CD4-positive, alpha-beta T cell treated with Interleukin-17A for 1 hour (primary cell): ENCODE results near the gene FRMD8.

Experiments
- DNase-seq: peaks from one replicate; pipeline ENCODE4 v3.0.0-alpha.2; 2020

The FRMD8 gene

GRCh38 chr11:65386307-65387140 is at the start of gene FRMD8:
Gene FRMD8, plus strand, starts transcription at chr11:65386637. Its CDS starts 400 bp downstream, at chr11:65387037.
- peak; percentile 91 for DNase-seq

- no peak for DNase-seq
These were observed 47.8 kb upstream of the FRMD8 start for GRCh38 chr11:65338676-65339075.

GRCh38 chr11:65340226-65340625 is 46.2 kb upstream of the FRMD8 start:
- no peak for DNase-seq

DNA sequence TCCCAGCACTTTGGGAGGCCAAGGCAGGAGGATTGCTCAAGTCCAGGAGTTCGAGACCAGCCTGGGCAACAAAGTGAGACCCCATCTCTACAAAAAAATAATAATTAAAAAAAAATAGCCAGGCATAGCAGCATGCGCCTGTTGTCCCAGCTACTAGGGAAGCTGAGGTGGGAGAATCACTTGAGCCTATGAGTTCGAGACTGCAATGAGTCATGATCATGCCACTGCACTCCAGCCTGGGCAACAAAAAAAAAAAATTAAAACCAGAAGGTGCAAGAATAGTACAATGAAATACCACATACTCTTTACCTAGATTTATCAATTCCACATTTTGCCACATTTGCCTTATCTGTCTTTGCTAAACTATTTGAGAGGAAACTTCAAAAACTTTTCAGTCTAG is 44.6 kb upstream of the FRMD8 start:
- no peak for DNase-seq

DNA sequence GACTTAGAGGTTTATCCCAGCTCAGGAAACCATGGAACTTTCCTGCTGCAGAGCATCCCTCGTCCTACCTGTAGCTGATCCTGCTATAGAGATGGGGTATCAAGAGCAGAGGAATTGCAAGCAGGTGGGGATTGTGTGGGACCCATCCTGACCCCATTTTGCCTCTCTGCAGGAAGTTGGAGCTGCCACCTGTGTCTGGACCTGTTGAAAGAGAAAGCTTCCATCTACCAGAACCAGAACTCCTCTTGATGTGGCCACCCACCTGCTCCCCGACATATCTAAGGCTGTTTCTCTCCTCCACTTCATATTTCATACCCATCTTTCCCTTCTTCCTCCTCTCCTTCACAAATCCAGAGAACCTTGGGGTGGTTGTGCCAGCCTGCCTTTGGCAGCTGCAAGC is 34.9 kb upstream of the FRMD8 start:
- no peak for DNase-seq

- no peak for DNase-seq
These were observed 33.7 kb upstream of the FRMD8 start for GRCh38 chr11:65352783-65353182.

- no peak for DNase-seq
These were observed 33.1 kb upstream of the FRMD8 start for GRCh38 chr11:65353376-65353775.

DNA sequence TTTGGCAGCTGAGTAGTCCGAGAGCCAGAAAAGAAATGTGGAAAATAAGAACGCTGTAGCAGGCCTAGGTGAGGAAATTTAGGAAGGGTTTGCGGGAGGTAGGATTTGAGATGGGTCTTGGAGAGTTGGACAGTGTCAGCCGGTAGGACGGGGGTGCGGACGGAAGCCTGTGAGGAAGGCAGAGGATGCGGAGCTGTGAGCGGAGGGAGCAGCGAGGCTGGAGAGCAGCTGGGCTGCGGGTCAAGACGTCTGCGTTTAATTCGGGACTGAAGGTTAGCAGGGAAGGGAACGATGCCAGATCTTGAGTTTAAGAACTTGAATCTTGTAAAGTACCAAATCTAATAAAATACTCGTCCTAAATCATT is 32.6 kb upstream of the FRMD8 start:
- DNase-seq, result no peak

- peak; percentile 98 for DNase-seq
These were observed 32.0 kb upstream of the FRMD8 start, which contains the start of gene TIGD3 for GRCh38 chr11:65354265-65355012. Gene TIGD3, plus strand, starts transcription at chr11:65354751. Its CDS starts 1,058 bp downstream, at chr11:65355809.

DNA sequence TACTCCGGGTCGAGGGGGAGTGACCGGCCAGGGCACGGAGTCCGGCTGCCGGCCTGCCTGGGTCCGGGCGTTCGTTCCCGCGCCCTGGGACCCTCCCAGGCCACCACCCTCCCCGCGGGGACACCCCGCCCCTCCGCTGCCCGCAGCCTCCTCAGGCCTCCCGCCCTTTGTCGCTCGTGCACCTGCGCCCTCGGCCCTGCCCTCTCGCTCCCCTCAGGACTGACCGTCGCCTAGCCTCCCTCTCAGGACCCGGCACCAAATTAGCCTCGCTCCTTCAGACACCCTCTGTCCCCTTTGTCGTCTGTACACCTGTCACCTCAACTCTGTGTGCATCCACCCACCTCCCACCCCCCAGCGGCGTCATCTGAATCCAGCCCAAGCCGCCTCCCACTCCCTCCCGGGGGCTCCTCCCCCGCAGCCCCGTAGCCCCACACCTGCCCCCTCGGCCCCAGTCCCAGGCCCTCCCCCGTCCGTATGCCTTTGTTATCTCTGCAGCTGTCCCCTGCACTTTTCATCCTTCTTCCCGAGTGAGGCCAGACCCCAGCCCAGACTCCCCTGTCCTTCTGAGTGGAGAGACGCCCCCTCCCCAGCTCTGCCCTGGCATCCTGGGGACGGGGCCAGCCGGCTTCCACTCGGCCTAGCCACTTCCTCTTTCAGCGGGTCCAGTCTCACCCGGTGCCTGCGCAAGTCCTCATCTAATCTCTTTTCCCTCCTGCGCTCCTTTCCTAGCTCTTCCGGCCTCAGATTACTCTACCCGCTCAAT is 31.2 kb upstream of the FRMD8 start:
- peak; percentile 63 for DNase-seq

DNA sequence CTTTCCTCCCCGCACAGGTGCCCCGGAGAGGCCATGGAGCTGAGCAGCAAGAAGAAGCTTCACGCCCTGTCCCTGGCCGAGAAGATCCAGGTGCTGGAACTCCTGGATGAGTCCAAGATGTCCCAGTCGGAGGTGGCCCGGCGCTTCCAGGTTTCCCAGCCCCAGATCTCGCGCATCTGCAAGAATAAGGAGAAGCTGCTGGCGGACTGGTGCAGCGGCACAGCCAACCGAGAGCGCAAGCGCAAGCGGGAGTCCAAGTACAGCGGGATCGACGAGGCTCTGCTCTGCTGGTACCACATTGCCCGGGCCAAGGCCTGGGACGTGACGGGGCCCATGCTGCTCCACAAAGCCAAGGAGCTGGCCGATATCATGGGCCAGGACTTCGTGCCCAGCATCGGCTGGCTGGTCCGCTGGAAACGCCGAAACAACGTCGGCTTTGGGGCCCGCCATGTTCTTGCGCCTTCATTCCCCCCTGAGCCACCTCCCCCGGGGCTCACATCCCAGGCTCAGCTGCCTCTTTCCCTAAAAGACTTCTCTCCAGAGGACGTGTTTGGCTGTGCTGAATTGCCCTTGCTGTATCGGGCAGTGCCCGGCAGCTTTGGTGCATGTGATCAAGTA is 30.6 kb upstream of the FRMD8 start:
- DNase-seq, result no peak

DNA sequence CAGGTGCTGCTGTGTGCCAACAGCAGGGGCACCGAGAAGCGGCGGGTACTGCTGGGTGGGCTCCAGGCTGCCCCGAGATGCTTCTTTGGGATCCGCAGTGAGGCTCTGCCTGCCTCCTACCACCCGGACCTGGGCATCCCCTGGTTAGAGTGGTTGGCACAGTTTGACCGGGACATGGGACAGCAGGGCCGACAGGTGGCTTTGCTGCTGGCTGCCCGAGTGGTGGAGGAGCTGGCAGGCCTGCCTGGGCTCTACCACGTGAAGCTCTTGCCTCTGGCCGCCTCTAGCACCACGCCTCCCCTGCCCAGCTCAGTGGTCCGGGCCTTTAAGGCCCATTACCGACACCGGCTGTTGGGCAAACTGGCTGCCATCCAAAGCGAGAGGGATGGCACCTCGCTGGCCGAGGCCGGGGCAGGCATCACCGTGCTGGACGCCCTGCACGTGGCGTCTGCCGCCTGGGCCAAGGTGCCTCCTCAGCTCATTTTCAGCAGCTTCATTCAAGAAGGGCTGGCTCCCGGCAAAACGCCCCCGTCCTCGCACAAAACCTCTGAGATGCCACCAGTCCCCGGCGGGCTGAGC is 30.0 kb upstream of the FRMD8 start:
- DNase-seq, result no peak

GRCh38 chr11:65357856-65358356 is 28.5 kb upstream of the FRMD8 start:
- DNase-seq, result no peak

- peak; percentile 18 for DNase-seq
These were observed 24.0 kb upstream of the FRMD8 start for GRCh38 chr11:65362320-65362931.

- no peak for DNase-seq
These were observed 23.5 kb upstream of the FRMD8 start for GRCh38 chr11:65362966-65363365.

DNA sequence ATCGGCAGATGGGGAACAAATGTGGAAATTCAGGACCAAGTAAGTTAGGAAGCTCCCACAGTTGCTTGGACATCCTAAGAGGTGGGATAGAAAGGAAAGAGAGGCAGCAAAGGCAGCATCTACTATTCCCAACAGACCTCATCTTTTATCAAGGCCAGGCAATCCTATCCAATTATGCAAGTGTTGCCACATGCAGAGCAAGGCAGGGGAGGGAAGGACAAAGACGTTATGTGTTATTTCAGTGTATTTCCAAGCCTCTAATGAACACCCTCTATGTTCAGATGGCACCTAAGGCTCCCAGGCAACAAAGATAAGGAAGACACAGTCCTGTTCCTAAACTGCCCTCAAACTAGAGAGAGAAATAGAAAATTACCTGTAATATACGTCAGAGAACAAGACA is 22.7 kb upstream of the FRMD8 start:
- no peak for DNase-seq

GRCh38 chr11:65366340-65366773 is 20.1 kb upstream of the FRMD8 start:
- peak; percentile 77 for DNase-seq

DNA sequence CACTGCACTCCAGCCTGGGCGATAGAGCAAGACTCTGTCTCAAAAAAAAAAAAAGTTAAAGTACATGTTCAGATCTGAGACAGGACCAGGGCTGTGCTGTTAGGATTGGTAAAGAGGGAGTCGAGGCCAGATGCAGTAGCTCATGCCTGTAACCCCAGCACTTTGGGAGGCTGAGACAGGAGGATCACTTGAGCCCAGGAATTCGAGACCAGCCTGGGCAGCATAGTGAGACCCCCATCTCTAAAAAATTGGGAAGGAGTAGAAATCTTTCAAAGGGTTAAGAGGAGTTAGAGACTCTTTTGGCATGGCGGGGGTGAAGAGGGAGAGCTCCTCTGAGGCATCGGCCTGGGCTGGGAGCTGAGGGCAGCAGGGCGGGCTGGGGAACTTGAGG is 15.8 kb upstream of the FRMD8 start:
- no peak for DNase-seq

DNA sequence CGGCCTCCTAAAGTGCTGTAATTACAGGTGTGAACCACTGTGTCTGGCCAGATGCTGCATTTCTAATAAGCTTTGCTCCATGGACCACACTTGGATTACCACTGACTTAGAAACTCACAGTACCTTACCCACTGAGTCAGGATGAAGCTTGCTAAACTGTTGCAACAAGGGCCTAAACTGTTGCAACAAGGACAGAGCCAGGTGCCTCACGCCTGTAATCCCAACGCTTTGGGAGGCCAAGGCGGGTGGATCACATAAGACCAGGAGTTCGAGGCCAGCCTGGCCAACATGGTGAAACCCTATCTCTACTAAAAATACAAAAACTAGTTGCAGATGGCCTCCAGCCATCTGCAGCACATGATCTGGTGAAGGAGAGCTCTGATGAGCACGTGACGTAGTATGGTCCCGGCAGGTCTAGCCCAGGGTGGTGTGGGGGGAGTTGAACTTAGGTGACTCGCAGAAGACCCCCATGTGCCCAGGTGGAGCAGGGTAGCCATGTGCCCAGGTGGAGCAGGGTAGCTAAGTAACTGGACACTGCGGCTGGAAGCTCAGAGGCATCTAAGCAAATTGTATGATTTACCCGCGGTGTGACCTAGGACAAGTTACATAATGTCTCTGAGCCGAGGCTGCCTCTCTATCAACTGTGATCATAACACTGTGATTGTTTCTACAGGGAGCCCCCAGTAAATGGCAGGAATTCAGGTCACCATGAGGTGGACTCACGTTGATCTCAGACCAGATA is 12.4 kb upstream of the FRMD8 start:
- no peak for DNase-seq

DNA sequence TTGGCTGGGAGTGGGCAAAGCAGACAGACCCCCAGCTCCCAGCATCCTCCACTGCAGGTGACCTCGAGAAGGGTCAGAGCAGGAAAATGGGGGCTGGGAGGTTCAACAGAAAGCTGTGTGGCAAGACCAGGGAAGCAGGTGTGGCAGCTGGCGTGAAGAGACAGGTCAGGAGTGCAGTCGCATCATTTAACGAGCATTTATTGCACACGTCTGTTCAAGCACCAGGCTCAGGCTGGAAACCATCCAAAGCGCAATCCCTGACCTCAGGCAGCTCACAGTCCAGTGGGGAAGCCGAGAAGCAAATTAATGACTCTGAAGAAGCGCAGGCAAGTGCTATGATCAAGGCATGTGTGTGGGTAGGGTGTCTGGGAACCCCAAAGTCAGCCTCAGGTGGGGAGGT is 11.4 kb upstream of the FRMD8 start:
- no peak for DNase-seq

GRCh38 chr11:65376138-65376713 is 10.2 kb upstream of the FRMD8 start:
- no peak for DNase-seq
